IPS-15b (cell line): ENCODE data around the gene KAT2B.

Experiments used
- H3K27me3 ChIP-seq: one replicate; pipeline ENCODE4 v1.6.1; 2013; ENCODE audit warnings: low read length; ENCODE audit not compliant: control insufficient read depth, insufficient read depth
- H3K36me3 ChIP-seq: one replicate; pipeline ENCODE4 v1.6.1; 2013; ENCODE audit warnings: low read length; ENCODE audit not compliant: control insufficient read depth, insufficient read depth
- H3K4me1 ChIP-seq: one replicate; pipeline ENCODE4 v1.6.1; 2013; ENCODE audit warnings: mild to moderate bottlenecking, low read length; ENCODE audit not compliant: control insufficient read depth, insufficient read depth
- H3K4me3 ChIP-seq: one replicate; pipeline ENCODE4 v1.5.1; 2013; ENCODE audit warnings: low read depth, low read length
- H3K9ac ChIP-seq: one replicate; pipeline ENCODE4 v1.6.1; 2013; ENCODE audit warnings: low read depth, mild to moderate bottlenecking, low read length
- H3K9me3 ChIP-seq: one replicate; pipeline ENCODE4 v1.6.1; 2013; ENCODE audit warnings: mild to moderate bottlenecking, low read length; ENCODE audit not compliant: control insufficient read depth, insufficient read depth

The KAT2B gene

DNA sequence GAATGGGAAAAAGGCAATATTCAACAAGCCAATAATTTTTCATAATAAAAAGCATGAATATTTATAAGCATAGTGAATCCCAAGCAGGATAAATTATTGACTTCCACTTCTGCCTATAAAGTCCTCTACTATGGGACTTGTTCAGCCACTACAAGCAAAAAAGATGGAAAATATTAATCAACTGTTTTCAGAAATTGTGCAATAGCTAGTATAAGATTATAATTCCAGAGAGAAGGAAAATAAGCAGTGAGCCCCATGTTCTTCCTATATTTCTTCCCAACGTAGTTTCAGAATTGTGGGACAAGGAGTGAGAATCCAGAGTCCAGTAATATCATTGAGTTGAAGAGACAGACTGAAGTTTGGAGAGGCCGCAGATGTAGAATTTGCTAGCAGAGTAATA, 121.5 kb downstream of the KAT2B start:
- H3K4me1 ChIP-seq = no peaks in the 10 kb centered on the region
- no peak overlapping the region for H3K4me3 ChIP-seq
- H3K36me3 ChIP-seq = peaks cover 3% of the 10 kb centered on the region
- H3K9ac ChIP-seq = no peak overlapping the region
- H3K27me3 ChIP-seq = no peaks in the 10 kb centered on the region
- H3K9me3 ChIP-seq = no peaks in the 10 kb centered on the region

DNA sequence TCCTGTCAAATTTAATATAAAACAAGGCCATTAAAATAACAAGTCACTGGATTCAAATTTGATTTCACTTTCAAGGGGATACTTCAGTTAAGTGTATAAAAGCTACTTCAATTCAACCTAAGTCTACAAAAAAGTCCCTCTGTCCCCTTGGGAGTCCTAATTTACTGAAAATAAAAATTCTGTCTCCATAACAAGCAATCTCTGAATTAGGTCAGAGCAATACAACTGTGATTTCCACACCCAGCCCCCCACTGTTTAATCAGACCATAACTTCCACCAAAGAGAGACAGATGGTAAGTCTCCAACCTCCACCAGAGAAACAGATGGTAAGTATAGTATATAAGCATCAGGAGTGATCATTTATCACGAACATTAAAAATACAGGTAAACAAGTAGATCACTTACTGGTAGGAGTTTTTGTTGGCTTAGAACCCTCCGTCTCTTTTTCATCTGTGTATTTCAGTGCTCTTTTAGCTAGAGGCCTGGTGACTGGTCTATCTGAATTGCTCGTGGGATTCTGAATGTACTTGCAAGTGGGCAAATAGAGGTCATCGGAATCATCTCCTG, 133.7 kb downstream of the KAT2B start:
- Histone ChIP-seq H3K36me3 (peaks cover 3% of the 10 kb centered on the region), H3K9me3 (no peaks in the 10 kb centered on the region), H3K9ac (no peak overlapping the region), H3K4me1 (no peaks in the 10 kb centered on the region), H3K27me3 (no peaks in the 10 kb centered on the region), H3K4me3 (no peak overlapping the region)

- Histone ChIP-seq H3K4me1 (no peaks in the 10 kb centered on the region), H3K36me3 (peaks cover 14% of the 10 kb centered on the region), H3K9ac (no peak overlapping the region), H3K27me3 (no peaks in the 10 kb centered on the region), H3K9me3 (no peaks in the 10 kb centered on the region), H3K4me3 (no peak overlapping the region)
Measured at GRCh38 chr3:20181276-20181675, 141.0 kb downstream of the KAT2B start.

DNA sequence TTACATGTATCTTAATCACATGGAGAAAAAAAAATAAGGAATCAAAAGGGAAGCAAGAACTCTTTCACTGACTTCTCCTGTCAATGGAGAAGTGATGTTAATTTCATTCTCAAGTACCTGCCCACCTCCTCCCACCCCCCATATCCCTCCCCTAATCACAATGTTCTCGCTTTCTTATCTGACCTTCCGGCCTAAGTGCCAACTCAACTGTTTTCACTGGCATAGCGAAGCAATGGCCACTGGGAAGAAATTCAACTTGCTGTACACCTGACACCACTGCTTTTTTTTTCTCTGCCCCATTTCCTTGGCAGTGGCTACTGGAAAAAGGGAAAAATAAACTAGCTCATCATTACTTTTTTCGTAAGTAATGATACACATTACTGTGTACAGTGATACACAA, 142.0 kb downstream of the KAT2B start:
- no peaks in the 10 kb centered on the region for H3K27me3 ChIP-seq
- no peaks in the 10 kb centered on the region for H3K4me1 ChIP-seq
- H3K36me3 ChIP-seq = peaks cover 14% of the 10 kb centered on the region
- H3K4me3 ChIP-seq = no peak overlapping the region
- no peaks in the 10 kb centered on the region for H3K9me3 ChIP-seq
- H3K9ac ChIP-seq = no peak overlapping the region

DNA sequence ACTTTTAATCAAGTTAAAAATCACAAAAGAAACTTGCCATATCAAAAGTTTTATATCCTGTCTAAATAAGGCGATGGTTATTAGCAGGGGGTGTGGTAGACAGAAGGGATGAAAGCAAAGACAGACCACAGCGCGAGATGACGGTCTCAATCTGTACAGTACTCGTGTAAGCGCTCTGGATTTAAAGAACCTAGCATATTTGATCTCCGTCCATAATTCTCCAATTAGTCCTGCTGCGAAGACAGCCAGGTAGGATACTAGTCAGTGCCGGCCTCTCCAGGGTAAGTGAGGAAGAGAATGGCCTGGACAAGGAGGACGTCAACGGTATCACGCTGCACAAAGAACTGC, 145.1 kb downstream of the KAT2B start:
- peak overlapping the region; percentile 88 for H3K4me3 ChIP-seq
- H3K4me1 ChIP-seq = no peaks in the 10 kb centered on the region
- H3K9me3 ChIP-seq = no peaks in the 10 kb centered on the region
- peak overlapping the region; percentile 97 for H3K9ac ChIP-seq
- peaks cover 6% of the 10 kb centered on the region for H3K36me3 ChIP-seq
- no peaks in the 10 kb centered on the region for H3K27me3 ChIP-seq

DNA sequence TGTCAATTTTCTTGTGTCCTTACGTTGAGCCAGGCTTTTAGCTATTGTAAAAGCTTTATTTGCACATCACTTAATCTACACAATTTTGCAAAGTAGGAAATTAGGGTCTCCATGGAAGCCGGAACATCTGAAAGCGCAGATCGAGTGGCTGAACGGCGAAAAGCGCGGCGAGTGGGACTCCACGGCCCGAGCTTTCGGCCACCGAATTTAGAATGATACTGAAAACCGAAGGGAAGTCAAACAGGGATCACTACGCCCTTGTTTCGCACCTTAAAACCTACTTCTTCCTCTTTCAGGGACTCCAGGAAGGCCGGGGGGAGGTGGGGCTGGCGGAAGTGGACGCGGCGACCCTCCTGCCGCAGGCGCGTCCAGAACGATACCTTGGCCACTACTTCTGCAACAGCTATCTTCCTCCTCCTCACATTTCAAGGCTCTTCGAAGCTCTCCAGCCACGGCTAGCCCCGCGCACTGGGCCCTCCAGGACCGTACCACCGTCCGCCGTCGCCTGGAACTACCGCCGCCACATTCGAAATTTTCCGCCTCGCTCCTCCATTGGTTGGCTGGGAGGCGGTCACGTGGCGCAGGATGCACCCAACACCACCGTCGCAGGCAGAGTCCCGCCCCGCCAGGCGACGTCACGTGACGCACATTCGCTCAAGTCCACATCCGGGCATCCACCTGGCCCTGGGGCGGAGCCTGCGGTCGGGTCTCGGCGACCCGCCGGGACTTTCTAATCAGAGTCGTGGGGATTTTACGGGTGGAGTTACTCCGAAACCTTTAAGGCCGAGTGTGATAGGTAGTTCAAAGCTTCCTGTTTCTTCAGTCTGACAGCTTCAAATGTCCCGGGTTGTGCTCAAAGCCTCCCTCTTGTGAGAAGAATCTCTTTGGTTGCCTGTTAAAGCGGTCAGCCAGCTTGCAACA, 145.7 kb downstream of the KAT2B start, which contains the start of gene SGO1:
Gene SGO1 (minus strand): TSS at position 528 of the 921 bp plus-strand sequence. CDS start 2,179 bp downstream, outside the sequence.
- Histone ChIP-seq H3K27me3 (no peaks in the 10 kb centered on the region), H3K9me3 (no peaks in the 10 kb centered on the region), H3K4me1 (no peaks in the 10 kb centered on the region), H3K9ac (peak within 1 kb of the TSS; percentile 97), H3K36me3 (peaks cover 4% of the 10 kb centered on the region), H3K4me3 (peak within 1 kb of the TSS; percentile 88)

DNA sequence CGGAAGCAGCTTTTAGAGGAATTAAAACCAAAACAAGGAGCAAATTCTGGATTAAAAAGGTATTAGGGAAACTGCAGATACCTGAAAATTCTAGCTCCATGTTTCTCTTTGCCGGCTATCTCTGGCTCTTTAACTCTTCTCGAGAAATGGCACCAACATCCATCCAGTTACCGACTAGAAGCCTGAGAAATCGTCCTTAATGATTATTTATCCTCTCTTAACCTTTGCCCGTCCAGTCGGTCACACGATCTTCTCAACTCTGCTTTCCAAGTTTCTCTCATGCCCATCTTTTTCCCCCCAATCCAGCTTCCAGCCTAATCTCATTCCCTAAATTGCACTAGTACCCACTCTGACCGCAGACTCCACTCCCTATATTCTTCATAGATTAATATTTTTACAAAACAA, 146.4 kb downstream of the KAT2B start:
- Histone ChIP-seq H3K36me3 (peaks cover 4% of the 10 kb centered on the region), H3K27me3 (no peaks in the 10 kb centered on the region), H3K9ac (peak overlapping the region; percentile 97), H3K9me3 (no peaks in the 10 kb centered on the region), H3K4me1 (no peaks in the 10 kb centered on the region), H3K4me3 (peak overlapping the region; percentile 88)

GRCh38 chr3:20190991-20191390, 150.7 kb downstream of the KAT2B start:
- Histone ChIP-seq H3K36me3 (no peaks in the 10 kb centered on the region), H3K9ac (no peak overlapping the region), H3K27me3 (no peaks in the 10 kb centered on the region), H3K9me3 (no peaks in the 10 kb centered on the region), H3K4me1 (no peaks in the 10 kb centered on the region), H3K4me3 (no peak overlapping the region)

DNA sequence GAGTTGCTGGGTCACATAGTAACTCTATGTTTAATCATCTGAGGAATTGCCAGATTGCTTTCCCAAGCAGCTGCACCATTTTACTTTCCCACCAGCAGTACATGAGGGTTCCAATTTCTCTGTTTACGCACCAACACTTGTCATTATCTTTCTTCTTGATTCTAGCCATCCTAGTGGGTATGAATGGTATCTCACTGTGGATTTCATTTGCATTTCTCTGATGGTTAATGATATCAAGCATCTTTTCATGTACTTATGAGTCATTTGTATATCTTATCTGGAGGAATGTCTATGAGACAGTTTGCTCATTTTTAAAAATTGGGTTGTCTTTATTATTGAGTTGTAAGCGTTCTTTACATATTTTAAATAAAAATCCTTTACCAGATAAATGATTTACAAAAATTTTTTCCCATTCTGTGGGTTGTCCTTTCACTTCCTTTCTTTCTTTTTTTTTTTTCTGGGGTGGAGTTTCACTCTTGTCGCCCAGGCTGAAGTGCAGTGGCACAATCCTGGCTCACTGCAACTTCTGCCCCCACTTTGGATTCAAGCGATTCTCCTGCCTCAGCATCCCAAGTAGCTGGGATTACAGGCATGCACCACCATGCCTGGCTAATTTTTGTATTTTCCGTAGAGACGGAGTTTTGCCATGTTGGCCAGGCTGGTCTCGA, 154.7 kb downstream of the KAT2B start:
- Histone ChIP-seq H3K9ac (no peak overlapping the region), H3K4me1 (no peaks in the 10 kb centered on the region), H3K9me3 (no peaks in the 10 kb centered on the region), H3K27me3 (no peaks in the 10 kb centered on the region), H3K36me3 (no peaks in the 10 kb centered on the region), H3K4me3 (no peak overlapping the region)

- Histone ChIP-seq H3K4me1 (no peaks in the 10 kb centered on the region), H3K36me3 (no peaks in the 10 kb centered on the region), H3K27me3 (no peaks in the 10 kb centered on the region), H3K9me3 (no peaks in the 10 kb centered on the region), H3K9ac (no peak overlapping the region), H3K4me3 (no peak overlapping the region)
Measured at GRCh38 chr3:20197775-20198174, 157.5 kb downstream of the KAT2B start.

- H3K27me3 ChIP-seq = no peaks in the 10 kb centered on the region
- no peaks in the 10 kb centered on the region for H3K9me3 ChIP-seq
- no peak overlapping the region for H3K4me3 ChIP-seq
- no peaks in the 10 kb centered on the region for H3K36me3 ChIP-seq
- H3K9ac ChIP-seq = no peak overlapping the region
- H3K4me1 ChIP-seq = no peaks in the 10 kb centered on the region
Measured at GRCh38 chr3:20201143-20201542, 160.9 kb downstream of the KAT2B start.
